GM19452 (cell line): Measurements from ENCODE around the gene INSM1.

Experiments used
- ATAC-seq: cut with Tn5 transposase; IDR thresholded peaks from one replicate; pipeline ENCODE4 v1.9.1; 2021; ENCODE audit not compliant: unreplicated experiment

The INSM1 gene

GRCh38 chr20:20417876-20418676 lies 50.2 kb downstream of the INSM1 start:
- ATAC-seq = no peak
